HepG2 (cell line): ENCODE data around the gene ABAT. TPM values are rescaled to one million over a fixed set of nuclear protein-coding genes. Genes with fewer than 3 reads are reported as not detected.

Experiments
- ATAC-seq: fragments of 200-7000 bp; cut with Tn5 transposase; 3 replicates; pipeline ENCODE4 v1.9.1; 2020; ENCODE audit warnings: mild to moderate bottlenecking, moderate library complexity
- BruUV-seq: library from RNA; stranded (reverse); fragments of 400-500 nt; replicated peaks from 2 replicates; lab custom pipeline; 2021; lab: Mats Ljungman, UMichigan
- CTCF ChIA-PET: fragments of 300-600 bp; formaldehyde crosslinking; extraction: SDS; loops from one replicate; lab custom pipeline; 2021; ENCODE audit warnings: low total read pairs, inconsistent platforms, low intra/inter-chr PET ratio; lab: Yijun Ruan, JAX
- POLR2A ChIA-PET: fragments of 350-600 bp; sonication (Branson Sonifier 250); formaldehyde crosslinking; loops from one replicate; lab custom pipeline; 2020; ENCODE audit warnings: antibody characterized with exemption, inconsistent platforms; lab: Yijun Ruan, JAX
- DNase-seq: peaks from one replicate; pipeline ENCODE4 v3.0.0-alpha.2; 2015; ENCODE audit warnings: low spot score
- FAIRE-seq: peaks from 3 replicates; lab custom pipeline; 2011; peaks lifted over from hg19 to GRCh38; lab: Jason Lieb, UNC
- H2AFZ ChIP-seq: one replicate; pipeline ENCODE4 v1.6.1; 2011; ENCODE audit warnings: low read length, inconsistent platforms
- H3K27ac ChIP-seq: fragments of 300-600 bp; 3 replicates; pipeline ENCODE4 v1.8.0; 2011; ENCODE audit warnings: mixed run types, mild to moderate bottlenecking, mixed read lengths, low read length, inconsistent platforms; ENCODE audit not compliant: insufficient read depth; ENCODE audit errors: extremely low read length
- H3K27me3 ChIP-seq, 2 experiments: fragments of 200-600 bp in 1 of 2; 2 replicates in 1 of 2; 3 replicates in 1 of 2; pipeline versions ENCODE4 v1.6.0 to v1.8.0; 2011; ENCODE audit warnings: low read length in 2 of 2, mild to moderate bottlenecking in 2 of 2, moderate library complexity in 2 of 2, inconsistent platforms in 1 of 2; ENCODE audit not compliant: insufficient read depth in 2 of 2, control insufficient read depth in 1 of 2
- H3K36me3 ChIP-seq, 2 experiments: fragments of 200-600 bp in 1 of 2; replicated peaks in 1 of 2; 2 replicates in 1 of 2; 3 replicates in 1 of 2; pipeline versions ENCODE4 v1.5.1 to v1.8.0; 2011; ENCODE audit warnings: low read length in 2 of 2, inconsistent platforms in 1 of 2; ENCODE audit not compliant: insufficient read depth in 2 of 2, control insufficient read depth in 1 of 2
- H3K4me1 ChIP-seq: 2 replicates; pipeline ENCODE4 v1.5.1; 2012; ENCODE audit warnings: low read length, inconsistent platforms; ENCODE audit not compliant: insufficient read depth
- H3K4me2 ChIP-seq: 2 replicates; pipeline ENCODE4 v1.6.0; 2011; ENCODE audit warnings: low read depth, low read length, inconsistent platforms
- H3K4me3 ChIP-seq, 3 experiments: fragments of 200-600 bp in 1 of 3; sonication (generic), shearing (Covaris generic) in 1 of 3; replicated peaks in 1 of 3; 2 replicates each; pipeline ENCODE4 v1.5.1; 2011 to 2016; ENCODE audit warnings: low read length in 3 of 3, inconsistent platforms in 2 of 3, low read depth in 2 of 3, mild to moderate bottlenecking in 2 of 3, control low read depth in 1 of 3, mixed read lengths in 1 of 3; ENCODE audit not compliant: insufficient read depth in 1 of 3
- H3K79me2 ChIP-seq: one replicate; pipeline ENCODE4 v1.6.1; 2011; ENCODE audit warnings: low read length, inconsistent platforms; ENCODE audit not compliant: insufficient read depth
- H3K9ac ChIP-seq: 2 replicates; pipeline ENCODE4 v1.6.0; 2011; ENCODE audit warnings: mild to moderate bottlenecking, low read depth, low read length, inconsistent platforms; ENCODE audit not compliant: insufficient read depth
- H3K9me3 ChIP-seq: 2 replicates; pipeline ENCODE4 v1.5.1; 2012; ENCODE audit warnings: mild to moderate bottlenecking, low read length
- H4K20me1 ChIP-seq: 2 replicates; pipeline ENCODE4 v1.6.0; 2011; ENCODE audit warnings: inconsistent platforms, mild to moderate bottlenecking, low read length, moderate library complexity; ENCODE audit not compliant: insufficient read depth
- CCAR2 ChIP-seq: fragments of 200-400 bp; formaldehyde crosslinking; optimal IDR thresholded peaks from 2 replicates; pipeline ENCODE3; 2018; ENCODE audit warnings: low read depth, mild to moderate bottlenecking, low read length, moderate library complexity
- KDM1A ChIP-seq: IDR thresholded peaks from 2 replicates; pipeline ENCODE4 v1.6.1; 2016; ENCODE audit warnings: missing compliant biosample characterization
- LCORL ChIP-seq, 2 experiments: fragments of 450-650 bp in 1 of 2; sonication (generic) in 1 of 2; formaldehyde crosslinking in 1 of 2; IDR thresholded peaks; 2 replicates each; pipeline versions ENCODE4 v1.5.0 to v1.6.1; 2017 to 2020; ENCODE audit warnings: antibody characterized with exemption in 1 of 2, missing genetic modification reagents in 1 of 2
- RBAK ChIP-seq: sonication (generic); formaldehyde crosslinking; IDR thresholded peaks from 2 replicates; pipeline ENCODE4 v1.5.1; 2020; ENCODE audit warnings: mild to moderate bottlenecking, missing genetic modification reagents
- SOX13 ChIP-seq, 3 experiments: fragments of 450-650 bp in 1 of 3; sonication (generic) in 1 of 3; formaldehyde crosslinking in 1 of 3; IDR thresholded peaks in 2 of 3; conservative IDR thresholded peaks in 1 of 3; 2 replicates each; pipeline versions ENCODE4 v1.5.0 to v1.6.1; 2016 to 2020; ENCODE audit warnings: antibody characterized with exemption in 1 of 3, mild to moderate bottlenecking in 1 of 3, missing compliant biosample characterization in 1 of 3, missing genetic modification reagents in 1 of 3, moderate library complexity in 1 of 3
- ZNF367 ChIP-seq: sonication (generic); formaldehyde crosslinking; IDR thresholded peaks from 2 replicates; pipeline ENCODE4 v1.4.0; 2020; ENCODE audit warnings: missing genetic modification reagents, borderline replicate concordance
- ZNF558 ChIP-seq: sonication (generic); formaldehyde crosslinking; IDR thresholded peaks from 2 replicates; pipeline ENCODE4 v1.9.0; 2022; ENCODE audit warnings: mild to moderate bottlenecking, missing genetic modification reagents, borderline replicate concordance
- ZNF747 ChIP-seq: sonication (generic); formaldehyde crosslinking; IDR thresholded peaks from 2 replicates; pipeline ENCODE4 v1.8.1; 2023; ENCODE audit warnings: missing genetic modification reagents, mild to moderate bottlenecking, borderline replicate concordance
- WGBS: methylation state at CpG from one replicate; pipeline ENCODE4 v1.1.6; 2017; ENCODE audit warnings: low lambda C conversion rate; 5-methylcytosine and 5-hydroxymethylcytosine counted together
- in situ Hi-C: cut with HindIII; loops from 2 replicates; pipeline ENCODE4 v1.10.0; 2017; ENCODE audit warnings: low pct_unique_long_range_greater_than_20kb; ENCODE audit not compliant: extremely low pct_ligation_motif_present
- intact Hi-C: fragments of 100-400 bp; cut with micrococcal nuclease; formaldehyde crosslinking; loops from one replicate; pipeline ENCODE4 v1.10.0; 2022; ENCODE audit not compliant: unreplicated experiment
- polyA plus RNA-seq, 8 experiments: library from polyadenylated mRNA; depleted of rRNA in 3 of 8; stranded (reverse) in 7 of 8; unstranded in 1 of 8; fragments of >200 nt; fragmentation: Illumina TruSeq in 4 of 8; extraction: Trizol in 4 of 8; gene quantifications; 2 replicates each; pipeline versions ENCODE4 v1.2.1 to v1.2.3, GENCODE V29; 2011 to 2016; ENCODE audit warnings: low read depth in 4 of 8, missing spikeins in 1 of 8, mixed read lengths in 1 of 8; ENCODE audit not compliant: insufficient read depth in 1 of 8
- total RNA-seq, 5 experiments: library from RNA; depleted of rRNA; stranded (reverse); fragments of >200 nt; fragmentation: Illumina TruSeq; extraction: Trizol; gene quantifications; 2 replicates each; pipeline ENCODE4 v1.2.3, GENCODE V29; 2016; ENCODE audit warnings: low read depth in 1 of 5
- TF ChIP-seq, protein P1 (sequence below): sonication (generic); formaldehyde crosslinking; IDR thresholded peaks from 2 replicates; pipeline ENCODE4 v1.4.0; 2020; ENCODE audit warnings: mild to moderate bottlenecking, missing genetic modification reagents
- TF ChIP-seq, protein P2 (sequence below): sonication (generic); formaldehyde crosslinking; IDR thresholded peaks from 2 replicates; pipeline ENCODE4 v1.4.0; 2020; ENCODE audit warnings: missing genetic modification reagents
- TF ChIP-seq, protein P3 (sequence below): sonication (generic); formaldehyde crosslinking; IDR thresholded peaks from 2 replicates; pipeline ENCODE4 v1.5.0; 2020; ENCODE audit warnings: missing genetic modification reagents

Gene ABAT
- total and polyA plus RNA-seq, 2 of the 13 experiments (the other 11 are each of a cell fraction or from before 2014, with no cell fraction given), result 47.6 to 97.3 TPM

DNA sequence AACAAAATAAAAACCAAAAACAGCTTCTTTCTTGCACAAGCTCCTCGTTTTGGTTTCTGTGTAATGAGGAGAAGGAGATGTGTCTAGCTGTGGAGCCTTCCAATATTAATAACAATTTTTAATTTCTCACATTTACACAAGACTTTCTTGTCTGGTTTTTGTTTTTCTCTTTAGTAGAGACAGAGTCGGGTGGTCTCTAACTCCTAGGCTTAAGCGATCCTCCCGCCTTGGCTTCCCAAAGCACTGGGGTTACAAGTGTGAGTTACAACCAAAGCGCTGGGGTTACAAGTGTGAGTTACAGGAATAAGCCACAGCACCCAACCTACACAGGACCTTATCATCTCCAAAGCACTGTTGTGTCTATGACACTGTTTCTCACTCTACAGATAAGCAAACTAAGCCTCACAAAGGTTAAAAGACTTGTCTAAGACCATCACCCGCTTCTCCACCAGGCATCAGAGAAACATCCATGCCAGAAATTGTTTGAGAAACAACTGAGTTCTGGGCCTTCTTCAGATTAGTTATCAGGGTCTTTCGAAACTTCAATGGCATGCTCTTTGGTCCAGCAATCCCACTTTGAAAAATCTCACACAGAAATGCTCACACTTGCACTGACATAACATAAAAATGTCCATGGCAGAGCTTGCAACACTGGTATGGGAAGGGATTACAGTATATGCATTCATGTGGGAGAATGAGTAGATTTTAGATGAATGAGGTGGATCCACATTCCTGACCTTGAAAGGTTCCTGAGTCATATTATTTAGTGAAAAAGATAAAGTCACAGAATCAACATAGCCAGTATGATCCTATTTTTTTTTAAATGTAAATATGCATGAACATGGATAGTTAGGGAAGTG lies 3.9 kb downstream of the ABAT start (continued):
- TF ChIP-seq SOX13 (IDR thresholded peaks at IDR 0.05), result no peak; the same call in 1 of the 2 replicates
- peak in 1 of 2 experiments; percentile 89; a peak in 2 of 4 replicates for TF ChIP-seq SOX13 (CRISPR knock-in tag; conservative IDR thresholded peaks at IDR 0.05 in 1 of 2, IDR thresholded peaks at IDR 0.05 in 1 of 2)
- TF ChIP-seq ZNF747 (CRISPR knock-in tag), result no peak
- no peak for TF ChIP-seq KDM1A (CRISPR knock-in tag)
- TF ChIP-seq ZNF558, result no peak
- TF ChIP-seq RBAK (CRISPR knock-in tag), result peak; percentile 43; the same call in 1 of the 2 replicates

DNA sequence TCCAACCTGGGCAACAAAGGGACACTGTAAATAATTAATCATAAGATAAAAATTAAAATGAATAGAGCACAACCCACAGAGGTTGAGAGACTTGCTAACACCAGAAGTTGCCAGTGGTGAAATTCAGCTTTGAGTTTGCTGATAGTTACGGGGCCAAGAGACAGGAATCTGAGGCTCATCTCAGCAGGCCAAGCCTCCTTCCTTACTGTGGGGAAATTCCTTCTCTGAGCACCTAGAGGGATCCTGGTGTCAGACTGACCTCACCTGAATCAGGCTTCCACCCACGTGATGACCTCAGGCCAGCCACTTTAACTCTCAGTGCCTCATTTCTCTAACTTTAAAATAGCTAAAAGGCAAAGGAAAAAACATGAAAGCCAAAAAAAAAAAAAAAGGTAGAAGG lies 4.7 kb downstream of the ABAT start:
- Histone ChIP-seq H4K20me1 (peaks cover 6% of the 10 kb centered on the region; the same call in 1 of the 2 replicates), H3K9ac (peak overlapping the region; percentile 46), H3K79me2 (peaks cover 36% of the 10 kb centered on the region), H3K9me3 (no peaks in the 10 kb centered on the region), H3K4me3 (no peak overlapping the region), H2AFZ (no peak overlapping the region), H3K4me1 (peaks cover 75% of the 10 kb centered on the region), H3K27ac (peak overlapping the region; percentile 68), H3K4me2 (peak overlapping the region; percentile 89), H3K27me3 (no peaks in the 10 kb centered on the region; a peak in 1 of 5 replicates), H3K36me3 (peaks cover 2 to 5% of the 10 kb centered on the region in 2 experiments; a peak in 1 of 5 replicates)
- FAIRE-seq, result no peak
- intact Hi-C loops, result loop anchor here (5.0 to 10.0 kb wide), 2 partner anchors 183 to 416 kb away; partner anchors contain the start of gene HAPSTR1
- ChIA-PET POLR2A (interaction anchor here (1.3 to 2.5 kb wide), 5 partner anchors 8 to 412 kb away, joined by 3 to 7 read pairs (median 5); partner anchors contain the start of gene HAPSTR1), CTCF (no interaction called here)
- in situ Hi-C loops, result loop anchor here (5.0 kb wide), 1 partner anchor 63 kb away; no protein-coding TSS in a partner anchor
- BruUV-seq, result no TSS peak
- WGBS, result 64% methylated on average over 2 of the region's 2 CpGs
- no peak for ATAC-seq
- no peak for DNase-seq
- TF ChIP-seq LCORL (IDR thresholded peaks at IDR 0.05), result no peak
- 0 out of 2 replicates have a peak, but pooled peaks have one; percentile 24 for TF ChIP-seq LCORL (CRISPR knock-in tag; IDR thresholded peaks at IDR 0.05)
- peak; percentile 47 for TF ChIP-seq CCAR2
- TF ChIP-seq, protein P1, sequence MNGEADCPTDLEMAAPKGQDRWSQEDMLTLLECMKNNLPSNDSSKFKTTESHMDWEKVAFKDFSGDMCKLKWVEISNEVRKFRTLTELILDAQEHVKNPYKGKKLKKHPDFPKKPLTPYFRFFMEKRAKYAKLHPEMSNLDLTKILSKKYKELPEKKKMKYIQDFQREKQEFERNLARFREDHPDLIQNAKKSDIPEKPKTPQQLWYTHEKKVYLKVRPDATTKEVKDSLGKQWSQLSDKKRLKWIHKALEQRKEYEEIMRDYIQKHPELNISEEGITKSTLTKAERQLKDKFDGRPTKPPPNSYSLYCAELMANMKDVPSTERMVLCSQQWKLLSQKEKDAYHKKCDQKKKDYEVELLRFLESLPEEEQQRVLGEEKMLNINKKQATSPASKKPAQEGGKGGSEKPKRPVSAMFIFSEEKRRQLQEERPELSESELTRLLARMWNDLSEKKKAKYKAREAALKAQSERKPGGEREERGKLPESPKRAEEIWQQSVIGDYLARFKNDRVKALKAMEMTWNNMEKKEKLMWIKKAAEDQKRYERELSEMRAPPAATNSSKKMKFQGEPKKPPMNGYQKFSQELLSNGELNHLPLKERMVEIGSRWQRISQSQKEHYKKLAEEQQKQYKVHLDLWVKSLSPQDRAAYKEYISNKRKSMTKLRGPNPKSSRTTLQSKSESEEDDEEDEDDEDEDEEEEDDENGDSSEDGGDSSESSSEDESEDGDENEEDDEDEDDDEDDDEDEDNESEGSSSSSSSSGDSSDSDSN (CRISPR knock-in tag), result 0 out of 2 replicates have a peak, but pooled peaks have one; percentile 5
- TF ChIP-seq, protein P2, sequence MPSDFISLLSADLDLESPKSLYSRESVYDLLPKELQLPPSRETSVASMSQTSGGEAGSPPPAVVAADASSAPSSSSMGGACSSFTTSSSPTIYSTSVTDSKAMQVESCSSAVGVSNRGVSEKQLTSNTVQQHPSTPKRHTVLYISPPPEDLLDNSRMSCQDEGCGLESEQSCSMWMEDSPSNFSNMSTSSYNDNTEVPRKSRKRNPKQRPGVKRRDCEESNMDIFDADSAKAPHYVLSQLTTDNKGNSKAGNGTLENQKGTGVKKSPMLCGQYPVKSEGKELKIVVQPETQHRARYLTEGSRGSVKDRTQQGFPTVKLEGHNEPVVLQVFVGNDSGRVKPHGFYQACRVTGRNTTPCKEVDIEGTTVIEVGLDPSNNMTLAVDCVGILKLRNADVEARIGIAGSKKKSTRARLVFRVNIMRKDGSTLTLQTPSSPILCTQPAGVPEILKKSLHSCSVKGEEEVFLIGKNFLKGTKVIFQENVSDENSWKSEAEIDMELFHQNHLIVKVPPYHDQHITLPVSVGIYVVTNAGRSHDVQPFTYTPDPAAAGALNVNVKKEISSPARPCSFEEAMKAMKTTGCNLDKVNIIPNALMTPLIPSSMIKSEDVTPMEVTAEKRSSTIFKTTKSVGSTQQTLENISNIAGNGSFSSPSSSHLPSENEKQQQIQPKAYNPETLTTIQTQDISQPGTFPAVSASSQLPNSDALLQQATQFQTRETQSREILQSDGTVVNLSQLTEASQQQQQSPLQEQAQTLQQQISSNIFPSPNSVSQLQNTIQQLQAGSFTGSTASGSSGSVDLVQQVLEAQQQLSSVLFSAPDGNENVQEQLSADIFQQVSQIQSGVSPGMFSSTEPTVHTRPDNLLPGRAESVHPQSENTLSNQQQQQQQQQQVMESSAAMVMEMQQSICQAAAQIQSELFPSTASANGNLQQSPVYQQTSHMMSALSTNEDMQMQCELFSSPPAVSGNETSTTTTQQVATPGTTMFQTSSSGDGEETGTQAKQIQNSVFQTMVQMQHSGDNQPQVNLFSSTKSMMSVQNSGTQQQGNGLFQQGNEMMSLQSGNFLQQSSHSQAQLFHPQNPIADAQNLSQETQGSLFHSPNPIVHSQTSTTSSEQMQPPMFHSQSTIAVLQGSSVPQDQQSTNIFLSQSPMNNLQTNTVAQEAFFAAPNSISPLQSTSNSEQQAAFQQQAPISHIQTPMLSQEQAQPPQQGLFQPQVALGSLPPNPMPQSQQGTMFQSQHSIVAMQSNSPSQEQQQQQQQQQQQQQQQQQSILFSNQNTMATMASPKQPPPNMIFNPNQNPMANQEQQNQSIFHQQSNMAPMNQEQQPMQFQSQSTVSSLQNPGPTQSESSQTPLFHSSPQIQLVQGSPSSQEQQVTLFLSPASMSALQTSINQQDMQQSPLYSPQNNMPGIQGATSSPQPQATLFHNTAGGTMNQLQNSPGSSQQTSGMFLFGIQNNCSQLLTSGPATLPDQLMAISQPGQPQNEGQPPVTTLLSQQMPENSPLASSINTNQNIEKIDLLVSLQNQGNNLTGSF (CRISPR knock-in tag), result peak; percentile 31; the same call in 1 of the 2 replicates
- TF ChIP-seq, protein P3, sequence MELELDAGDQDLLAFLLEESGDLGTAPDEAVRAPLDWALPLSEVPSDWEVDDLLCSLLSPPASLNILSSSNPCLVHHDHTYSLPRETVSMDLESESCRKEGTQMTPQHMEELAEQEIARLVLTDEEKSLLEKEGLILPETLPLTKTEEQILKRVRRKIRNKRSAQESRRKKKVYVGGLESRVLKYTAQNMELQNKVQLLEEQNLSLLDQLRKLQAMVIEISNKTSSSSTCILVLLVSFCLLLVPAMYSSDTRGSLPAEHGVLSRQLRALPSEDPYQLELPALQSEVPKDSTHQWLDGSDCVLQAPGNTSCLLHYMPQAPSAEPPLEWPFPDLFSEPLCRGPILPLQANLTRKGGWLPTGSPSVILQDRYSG (CRISPR knock-in tag), result 0 out of 2 replicates have a peak, but pooled peaks have one; percentile 9
- TF ChIP-seq ZNF367 (CRISPR knock-in tag), result 0 out of 2 replicates have a peak, but pooled peaks have one; percentile 33
